ENCODE data around the gene COL28A1. TPM values are rescaled to one million over a fixed set of nuclear protein-coding genes. Genes with fewer than 3 reads are reported as not detected.

Gene COL28A1
- total RNA-seq, 3 donors from 2014 or later (not counting 1 experiment from before 2014, with no cell fraction given), result 0.28 to 0.84 (median 0.45) TPM

GRCh38 chr7:7517754-7518153 is 17.9 kb downstream of the COL28A1 start:
- Mint-ChIP-seq H3K27me3 (ENCODE audit: low read depth in 2 of 2) (peaks cover 0 to 8% of the 10 kb centered on the region in 2 donors), H3K9me3 (no peaks in the 10 kb centered on the region), H3K36me3 (no peaks in the 10 kb centered on the region), H3K4me3 (no peak overlapping the region), H3K4me1 (peaks cover 0 to 7% of the 10 kb centered on the region in 2 donors), H3K27ac (no peak overlapping the region)
- ATAC-seq (no peak), DNase-seq (no peak)
- Histone ChIP-seq H3K4me3 (ENCODE audit: low read length) (no peak overlapping the region), H3K36me3 (ENCODE audit: control insufficient read depth, insufficient read depth, low read length) (no peaks in the 10 kb centered on the region), H3K9me3 (ENCODE audit: control insufficient read depth, insufficient read depth, low read length) (no peaks in the 10 kb centered on the region), H3K27me3 (ENCODE audit: control insufficient read depth, insufficient read depth, low read length) (no peaks in the 10 kb centered on the region), H3K27ac (ENCODE audit: low read length) (no peak overlapping the region), H3K4me1 (ENCODE audit: control insufficient read depth, insufficient read depth, low read length) (no peaks in the 10 kb centered on the region)
- TF ChIP-seq CTCF (IDR thresholded peaks at IDR 0.05), result no peak
- intact Hi-C loops (cut with micrococcal nuclease), result no loop called here
- 76% methylated on average over 3 of the region's 3 CpGs for WGBS (ENCODE audit: insufficient coverage)

GRCh38 chr7:7516662-7517061 is 19.0 kb downstream of the COL28A1 start:
- intact Hi-C loops (cut with micrococcal nuclease), result no loop called here
- DNase-seq, result no peak
- no peak overlapping the region for H3K4me3 Mint-ChIP-seq
- no peak overlapping the region for H3K27ac Mint-ChIP-seq
- H3K36me3 Mint-ChIP-seq, result no peaks in the 10 kb centered on the region
- Histone ChIP-seq H3K9me3 (ENCODE audit: control insufficient read depth, insufficient read depth, low read length) (no peaks in the 10 kb centered on the region), H3K4me3 (ENCODE audit: low read length) (no peak overlapping the region), H3K27ac (ENCODE audit: low read length) (no peak overlapping the region), H3K36me3 (ENCODE audit: control insufficient read depth, insufficient read depth, low read length) (no peaks in the 10 kb centered on the region), H3K4me1 (ENCODE audit: control insufficient read depth, insufficient read depth, low read length) (no peaks in the 10 kb centered on the region), H3K27me3 (ENCODE audit: control insufficient read depth, insufficient read depth, low read length) (no peaks in the 10 kb centered on the region)
- no peak for TF ChIP-seq CTCF (IDR thresholded peaks at IDR 0.05)
- WGBS (ENCODE audit: insufficient coverage), result no CpG with 5 or more reads among the region's 1 CpG
- H3K4me1 Mint-ChIP-seq, result peaks cover 0 to 7% of the 10 kb centered on the region in 2 donors
- H3K9me3 Mint-ChIP-seq, result no peaks in the 10 kb centered on the region
- ATAC-seq, result no peak
- peaks cover 0 to 8% of the 10 kb centered on the region in 2 donors for H3K27me3 Mint-ChIP-seq (ENCODE audit: low read depth in 2 of 2)

- no peaks in the 10 kb centered on the region for H3K9me3 Mint-ChIP-seq
- Histone ChIP-seq H3K4me3 (ENCODE audit: low read length) (no peak overlapping the region), H3K9me3 (ENCODE audit: control insufficient read depth, insufficient read depth, low read length) (no peaks in the 10 kb centered on the region), H3K36me3 (ENCODE audit: control insufficient read depth, insufficient read depth, low read length) (no peaks in the 10 kb centered on the region), H3K27ac (ENCODE audit: low read length) (no peak overlapping the region), H3K4me1 (ENCODE audit: control insufficient read depth, insufficient read depth, low read length) (no peaks in the 10 kb centered on the region), H3K27me3 (ENCODE audit: control insufficient read depth, insufficient read depth, low read length) (no peaks in the 10 kb centered on the region)
- H3K27me3 Mint-ChIP-seq (ENCODE audit: low read depth in 2 of 2), result peaks cover 0 to 8% of the 10 kb centered on the region in 2 donors
- intact Hi-C loops (cut with micrococcal nuclease), result no loop called here
- H3K4me1 Mint-ChIP-seq, result peaks cover 0 to 2% of the 10 kb centered on the region in 2 donors
- 97% methylated on average over 2 of the region's 2 CpGs for WGBS (ENCODE audit: insufficient coverage)
- TF ChIP-seq CTCF (IDR thresholded peaks at IDR 0.05), result no peak
- H3K27ac Mint-ChIP-seq, result no peak overlapping the region
- H3K4me3 Mint-ChIP-seq, result no peak overlapping the region
- H3K36me3 Mint-ChIP-seq, result no peaks in the 10 kb centered on the region
- DNase-seq, result no peak
- no peak for ATAC-seq
These were observed 19.5 kb downstream of the COL28A1 start for GRCh38 chr7:7516156-7516555.

GRCh38 chr7:7512861-7513597 is 22.6 kb downstream of the COL28A1 start:
- H3K36me3 Mint-ChIP-seq, result no peaks in the 10 kb centered on the region
- WGBS (ENCODE audit: insufficient coverage), result 88% methylated on average over 4 of the region's 4 CpGs
- H3K27ac ChIP-seq (ENCODE audit: low read length), result no peak overlapping the region
- no peaks in the 10 kb centered on the region for H3K9me3 Mint-ChIP-seq
- no peak overlapping the region for H3K4me3 ChIP-seq (ENCODE audit: low read length)
- no peaks in the 10 kb centered on the region for H3K9me3 ChIP-seq (ENCODE audit: control insufficient read depth, insufficient read depth, low read length)
- no peaks in the 10 kb centered on the region for H3K4me1 ChIP-seq (ENCODE audit: control insufficient read depth, insufficient read depth, low read length)
- H3K27ac Mint-ChIP-seq, result no peak overlapping the region
- no peak for ATAC-seq
- DNase-seq, result no peak
- intact Hi-C loops (cut with micrococcal nuclease), result no loop called here
- no peaks in the 10 kb centered on the region for H3K27me3 ChIP-seq (ENCODE audit: control insufficient read depth, insufficient read depth, low read length)
- no peak overlapping the region for H3K4me3 Mint-ChIP-seq
- no peak for TF ChIP-seq CTCF (IDR thresholded peaks at IDR 0.05)
- no peaks in the 10 kb centered on the region for H3K4me1 Mint-ChIP-seq
- peaks cover 0 to 6% of the 10 kb centered on the region in 2 donors for H3K27me3 Mint-ChIP-seq (ENCODE audit: low read depth in 2 of 2)
- no peaks in the 10 kb centered on the region for H3K36me3 ChIP-seq (ENCODE audit: control insufficient read depth, insufficient read depth, low read length)

Data from natural killer cell (primary cell).